HEK293 (cell line): ENCODE data around the gene SLC35E3.
"Not testable (repeated sequence)": the region's sequence is repeated elsewhere in the genome, so short reads cannot be mapped to it uniquely, and the experiment has no call there.

Experiments used
- CTCF ChIA-PET: fragments of 350-600 bp; formaldehyde crosslinking; extraction: SDS; loops from one replicate; lab custom pipeline; 2021; ENCODE audit warnings: antibody characterized with exemption; lab: Yijun Ruan, JAX
- POLR2A ChIA-PET: fragments of 300-600 bp; formaldehyde crosslinking; extraction: SDS; loops from one replicate; lab custom pipeline; 2020; ENCODE audit warnings: antibody characterized with exemption, inconsistent platforms; lab: Yijun Ruan, JAX
- H3K27ac ChIP-seq: fragments of 200-500 bp; sonication (Bioruptor generic); 2 replicates; pipeline ENCODE4 v1.5.1; 2014; ENCODE audit warnings: low read depth, low read length, control low read depth, inconsistent platforms; ENCODE audit errors: extremely low read depth
- H3K36me3 ChIP-seq, 2 experiments: fragments of 200-500 bp in 1 of 2; sonication (Bioruptor generic) in 1 of 2; 1 replicate in 1 of 2; 2 replicates in 1 of 2; pipeline ENCODE4 v1.5.1; 2014 to 2017; ENCODE audit warnings: inconsistent platforms in 2 of 2, low read length in 2 of 2; ENCODE audit not compliant: control insufficient read depth in 2 of 2, insufficient read depth in 1 of 2
- H3K4me1 ChIP-seq: fragments of 200-500 bp; sonication (Bioruptor generic); 2 replicates; pipeline ENCODE4 v1.5.1; 2014; ENCODE audit warnings: mild to moderate bottlenecking, low read length, inconsistent platforms; ENCODE audit not compliant: control insufficient read depth, insufficient read depth
- H3K4me3 ChIP-seq: 2 replicates; pipeline ENCODE4 v1.5.1; 2011; ENCODE audit warnings: low read depth, mild to moderate bottlenecking, control low read depth, low read length, moderate library complexity
- H3K9me3 ChIP-seq: fragments of 200-500 bp; sonication (Bioruptor generic); 2 replicates; pipeline ENCODE4 v1.5.1; 2014; ENCODE audit warnings: low read depth, low read length, inconsistent platforms; ENCODE audit not compliant: control insufficient read depth, insufficient read depth
- BCL11A ChIP-seq: fragments of 450-650 bp; formaldehyde crosslinking; IDR thresholded peaks from 2 replicates; pipeline ENCODE4 v1.5.1; 2016; ENCODE audit warnings: low read depth, missing biosample characterization, missing genetic modification characterization
- FEZF1 ChIP-seq: fragments of 450-650 bp; formaldehyde crosslinking; IDR thresholded peaks from 2 replicates; pipeline ENCODE4 v1.5.1; 2016; ENCODE audit warnings: missing biosample characterization, missing genetic modification characterization
- GLI4 ChIP-seq: fragments of 450-650 bp; formaldehyde crosslinking; IDR thresholded peaks from 2 replicates; pipeline ENCODE4 v1.5.1; 2016; ENCODE audit warnings: missing biosample characterization, missing genetic modification characterization
- HOXC10 ChIP-seq: sonication (generic); formaldehyde crosslinking; IDR thresholded peaks from 2 replicates; pipeline ENCODE4 v1.8.1; 2023; ENCODE audit warnings: mild to moderate bottlenecking, missing genetic modification reagents
- MEIS1 ChIP-seq: sonication (generic); formaldehyde crosslinking; IDR thresholded peaks from 2 replicates; pipeline ENCODE4 v1.8.1; 2022; ENCODE audit warnings: missing genetic modification reagents, mild to moderate bottlenecking, borderline replicate concordance
- SP2 ChIP-seq: fragments of 450-650 bp; formaldehyde crosslinking; IDR thresholded peaks from 2 replicates; pipeline ENCODE4 v1.5.1; 2016; ENCODE audit warnings: missing biosample characterization, missing genetic modification characterization
- ZIC2 ChIP-seq: fragments of 450-650 bp; formaldehyde crosslinking; IDR thresholded peaks from 2 replicates; pipeline ENCODE4 v1.5.1; 2016; ENCODE audit warnings: missing biosample characterization, missing genetic modification characterization
- ZNF114 ChIP-seq: fragments of 450-650 bp; formaldehyde crosslinking; IDR thresholded peaks from 2 replicates; pipeline ENCODE4 v1.5.0; 2017; ENCODE audit warnings: missing biosample characterization, missing genetic modification characterization
- ZNF121 ChIP-seq: fragments of 450-650 bp; formaldehyde crosslinking; IDR thresholded peaks from 2 replicates; pipeline ENCODE4 v1.5.1; 2016; ENCODE audit warnings: missing biosample characterization, missing genetic modification characterization
- ZNF140 ChIP-seq: fragments of 450-650 bp; formaldehyde crosslinking; IDR thresholded peaks from 2 replicates; pipeline ENCODE4 v1.5.1; 2016; ENCODE audit warnings: missing biosample characterization, missing genetic modification characterization
- ZNF146 ChIP-seq: fragments of 450-650 bp; formaldehyde crosslinking; IDR thresholded peaks from 2 replicates; pipeline ENCODE4 v1.5.1; 2016; ENCODE audit warnings: missing biosample characterization, missing genetic modification characterization
- ZNF174 ChIP-seq: fragments of 450-650 bp; formaldehyde crosslinking; IDR thresholded peaks from 2 replicates; pipeline ENCODE4 v1.5.0; 2017; ENCODE audit warnings: missing biosample characterization, mild to moderate bottlenecking, missing genetic modification characterization
- ZNF214 ChIP-seq: fragments of 450-650 bp; formaldehyde crosslinking; IDR thresholded peaks from 2 replicates; pipeline ENCODE4 v1.5.1; 2017; ENCODE audit warnings: missing biosample characterization, mild to moderate bottlenecking, missing genetic modification characterization, borderline replicate concordance
- ZNF221 ChIP-seq: fragments of 450-650 bp; formaldehyde crosslinking; IDR thresholded peaks from 2 replicates; pipeline ENCODE4 v1.5.1; 2017; ENCODE audit warnings: missing biosample characterization, missing genetic modification characterization, borderline replicate concordance
- ZNF23 ChIP-seq: fragments of 450-650 bp; formaldehyde crosslinking; IDR thresholded peaks from 2 replicates; pipeline ENCODE4 v1.5.1; 2016; ENCODE audit warnings: missing biosample characterization, missing genetic modification characterization, borderline replicate concordance
- ZNF394 ChIP-seq: fragments of 450-650 bp; formaldehyde crosslinking; IDR thresholded peaks from 2 replicates; pipeline ENCODE4 v1.5.1; 2016; ENCODE audit warnings: missing biosample characterization, missing genetic modification characterization, mild to moderate bottlenecking, moderate library complexity, borderline replicate concordance
- ZNF426 ChIP-seq: fragments of 450-650 bp; formaldehyde crosslinking; IDR thresholded peaks from 2 replicates; pipeline ENCODE4 v1.5.1; 2017; ENCODE audit warnings: missing biosample characterization, missing genetic modification characterization, mild to moderate bottlenecking, inconsistent platforms, moderate library complexity
- ZNF501 ChIP-seq: fragments of 450-650 bp; formaldehyde crosslinking; IDR thresholded peaks from 2 replicates; pipeline ENCODE4 v1.5.1; 2016; ENCODE audit warnings: missing biosample characterization, missing genetic modification characterization
- ZNF768 ChIP-seq: fragments of 450-650 bp; formaldehyde crosslinking; IDR thresholded peaks from 2 replicates; pipeline ENCODE4 v1.5.1; 2018; ENCODE audit warnings: missing biosample characterization, mild to moderate bottlenecking, missing genetic modification characterization
- ZNF785 ChIP-seq: fragments of 450-650 bp; formaldehyde crosslinking; IDR thresholded peaks from 2 replicates; pipeline ENCODE4 v1.5.1; 2016; ENCODE audit warnings: missing biosample characterization, missing genetic modification characterization
- TF ChIP-seq, protein P1 (sequence below): fragments of 450-650 bp; formaldehyde crosslinking; IDR thresholded peaks from 2 replicates; pipeline ENCODE4 v1.5.1; 2016; ENCODE audit warnings: missing biosample characterization, missing genetic modification characterization
- TF ChIP-seq, protein P2 (sequence below): fragments of 450-650 bp; formaldehyde crosslinking; IDR thresholded peaks from 2 replicates; pipeline ENCODE4 v1.5.1; 2016; ENCODE audit warnings: missing biosample characterization, missing genetic modification characterization
- TF ChIP-seq, protein P3 (sequence below): fragments of 450-650 bp; formaldehyde crosslinking; conservative IDR thresholded peaks from 2 replicates; pipeline ENCODE4 v1.5.1; 2016; ENCODE audit warnings: low read depth, missing biosample characterization, missing genetic modification characterization

Gene SLC35E3

DNA sequence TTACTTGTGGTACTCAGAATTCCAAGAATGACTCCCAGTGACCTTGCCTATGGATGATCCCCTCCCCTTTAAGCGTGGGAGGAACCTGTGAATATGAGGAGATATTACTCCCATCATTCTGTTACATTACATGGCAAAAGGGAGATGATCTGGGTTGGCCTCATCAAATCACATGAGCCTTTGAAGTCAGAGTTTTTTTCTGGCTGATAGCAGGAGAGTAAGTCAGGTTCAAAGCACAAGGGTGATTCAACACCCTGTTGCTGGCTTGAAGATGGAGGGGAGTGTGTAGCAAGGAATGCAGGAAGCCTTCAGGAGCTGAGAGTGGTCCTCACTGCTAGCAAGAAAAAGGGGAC, 52.9 kb downstream of the SLC35E3 start:
- Histone ChIP-seq H3K9me3 (no peaks in the 10 kb centered on the region), H3K27ac (no peak overlapping the region), H3K4me3 (no peak overlapping the region), H3K36me3 (no peaks in the 10 kb centered on the region), H3K4me1 (no peaks in the 10 kb centered on the region)
- POLR2A ChIA-PET = interaction anchor here (1.4 kb wide), 1 partner anchor 10 kb away, joined by 4 read pairs; no protein-coding TSS in a partner anchor
- CTCF ChIA-PET = interaction anchor here (0.6 kb wide), 1 partner anchor 16 kb away, joined by 3 read pairs; no protein-coding TSS in a partner anchor
- TF ChIP-seq BCL11A (tag by site-specific recombination) (no peak), ZNF140 (tag by site-specific recombination) (no peak)
- TF ChIP-seq, protein P1, sequence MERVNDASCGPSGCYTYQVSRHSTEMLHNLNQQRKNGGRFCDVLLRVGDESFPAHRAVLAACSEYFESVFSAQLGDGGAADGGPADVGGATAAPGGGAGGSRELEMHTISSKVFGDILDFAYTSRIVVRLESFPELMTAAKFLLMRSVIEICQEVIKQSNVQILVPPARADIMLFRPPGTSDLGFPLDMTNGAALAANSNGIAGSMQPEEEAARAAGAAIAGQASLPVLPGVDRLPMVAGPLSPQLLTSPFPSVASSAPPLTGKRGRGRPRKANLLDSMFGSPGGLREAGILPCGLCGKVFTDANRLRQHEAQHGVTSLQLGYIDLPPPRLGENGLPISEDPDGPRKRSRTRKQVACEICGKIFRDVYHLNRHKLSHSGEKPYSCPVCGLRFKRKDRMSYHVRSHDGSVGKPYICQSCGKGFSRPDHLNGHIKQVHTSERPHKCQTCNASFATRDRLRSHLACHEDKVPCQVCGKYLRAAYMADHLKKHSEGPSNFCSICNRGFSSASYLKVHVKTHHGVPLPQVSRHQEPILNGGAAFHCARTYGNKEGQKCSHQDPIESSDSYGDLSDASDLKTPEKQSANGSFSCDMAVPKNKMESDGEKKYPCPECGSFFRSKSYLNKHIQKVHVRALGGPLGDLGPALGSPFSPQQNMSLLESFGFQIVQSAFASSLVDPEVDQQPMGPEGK (tag by site-specific recombination) = no peak

DNA sequence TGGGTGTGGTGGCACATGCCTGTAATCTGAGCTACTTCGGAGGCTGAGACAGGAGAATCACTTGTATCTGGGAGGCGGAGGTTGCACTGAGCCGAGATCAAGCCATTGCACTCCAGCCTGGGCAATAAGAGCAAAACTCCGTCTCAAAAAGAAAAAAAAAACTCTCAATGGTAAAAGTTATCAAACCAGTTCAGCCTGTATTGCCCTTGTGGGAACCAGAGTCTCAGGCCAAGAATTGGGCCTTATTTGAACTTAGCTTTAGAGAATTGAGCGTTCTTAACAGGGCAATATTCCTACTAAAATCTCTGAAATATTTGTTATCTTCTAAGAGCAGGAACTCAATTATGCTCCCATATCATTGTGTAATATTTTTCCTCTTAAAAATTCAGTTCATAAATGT, 54.3 kb downstream of the SLC35E3 start:
- no peak overlapping the region for H3K4me3 ChIP-seq
- H3K27ac ChIP-seq = no peak overlapping the region
- no peaks in the 10 kb centered on the region for H3K4me1 ChIP-seq
- H3K36me3 ChIP-seq = no peaks in the 10 kb centered on the region
- TF ChIP-seq ZNF426 (no peak), ZNF23 (no peak), FEZF1 (tag by site-specific recombination) (no peak), ZNF214 (tag by site-specific recombination) (no peak), ZNF785 (tag by site-specific recombination) (no peak), ZNF121 (no peak), ZNF114 (tag by site-specific recombination) (no peak), ZNF221 (tag by site-specific recombination) (no peak), ZNF501 (tag by site-specific recombination) (no peak), SP2 (tag by site-specific recombination) (no peak), ZNF146 (tag by site-specific recombination) (no peak), HOXC10 (CRISPR knock-in tag) (no peak), GLI4 (no peak), ZNF394 (tag by site-specific recombination) (no peak), ZIC2 (no peak), ZNF768 (no peak), ZNF174 (tag by site-specific recombination) (no peak), MEIS1 (no peak)
- TF ChIP-seq, protein P2, sequence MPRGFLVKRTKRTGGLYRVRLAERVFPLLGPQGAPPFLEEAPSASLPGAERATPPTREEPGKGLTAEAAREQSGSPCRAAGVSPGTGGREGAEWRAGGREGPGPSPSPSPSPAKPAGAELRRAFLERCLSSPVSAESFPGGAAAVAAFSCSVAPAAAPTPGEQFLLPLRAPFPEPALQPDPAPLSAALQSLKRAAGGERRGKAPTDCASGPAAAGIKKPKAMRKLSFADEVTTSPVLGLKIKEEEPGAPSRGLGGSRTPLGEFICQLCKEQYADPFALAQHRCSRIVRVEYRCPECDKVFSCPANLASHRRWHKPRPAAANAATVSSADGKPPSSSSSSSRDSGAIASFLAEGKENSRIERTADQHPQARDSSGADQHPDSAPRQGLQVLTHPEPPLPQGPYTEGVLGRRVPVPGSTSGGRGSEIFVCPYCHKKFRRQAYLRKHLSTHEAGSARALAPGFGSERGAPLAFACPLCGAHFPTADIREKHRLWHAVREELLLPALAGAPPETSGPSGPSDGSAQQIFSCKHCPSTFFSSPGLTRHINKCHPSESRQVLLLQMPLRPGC (tag by site-specific recombination) = no peak
- TF ChIP-seq, protein P3, sequence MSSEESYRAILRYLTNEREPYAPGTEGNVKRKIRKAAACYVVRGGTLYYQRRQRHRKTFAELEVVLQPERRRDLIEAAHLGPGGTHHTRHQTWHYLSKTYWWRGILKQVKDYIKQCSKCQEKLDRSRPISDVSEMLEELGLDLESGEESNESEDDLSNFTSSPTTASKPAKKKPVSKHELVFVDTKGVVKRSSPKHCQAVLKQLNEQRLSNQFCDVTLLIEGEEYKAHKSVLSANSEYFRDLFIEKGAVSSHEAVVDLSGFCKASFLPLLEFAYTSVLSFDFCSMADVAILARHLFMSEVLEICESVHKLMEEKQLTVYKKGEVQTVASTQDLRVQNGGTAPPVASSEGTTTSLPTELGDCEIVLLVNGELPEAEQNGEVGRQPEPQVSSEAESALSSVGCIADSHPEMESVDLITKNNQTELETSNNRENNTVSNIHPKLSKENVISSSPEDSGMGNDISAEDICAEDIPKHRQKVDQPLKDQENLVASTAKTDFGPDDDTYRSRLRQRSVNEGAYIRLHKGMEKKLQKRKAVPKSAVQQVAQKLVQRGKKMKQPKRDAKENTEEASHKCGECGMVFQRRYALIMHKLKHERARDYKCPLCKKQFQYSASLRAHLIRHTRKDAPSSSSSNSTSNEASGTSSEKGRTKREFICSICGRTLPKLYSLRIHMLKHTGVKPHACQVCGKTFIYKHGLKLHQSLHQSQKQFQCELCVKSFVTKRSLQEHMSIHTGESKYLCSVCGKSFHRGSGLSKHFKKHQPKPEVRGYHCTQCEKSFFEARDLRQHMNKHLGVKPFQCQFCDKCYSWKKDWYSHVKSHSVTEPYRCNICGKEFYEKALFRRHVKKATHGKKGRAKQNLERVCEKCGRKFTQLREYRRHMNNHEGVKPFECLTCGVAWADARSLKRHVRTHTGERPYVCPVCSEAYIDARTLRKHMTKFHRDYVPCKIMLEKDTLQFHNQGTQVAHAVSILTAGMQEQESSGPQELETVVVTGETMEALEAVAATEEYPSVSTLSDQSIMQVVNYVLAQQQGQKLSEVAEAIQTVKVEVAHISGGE (tag by site-specific recombination) = no peak
- CTCF ChIA-PET = interaction anchor here (0.6 to 1.2 kb wide), 3 partner anchors 8 to 273 kb away, joined by 3 to 4 read pairs (median 3); partner anchors contain the start of gene MDM2
- no peaks in the 10 kb centered on the region for H3K9me3 ChIP-seq
- POLR2A ChIA-PET = interaction anchor here (1.4 kb wide), 1 partner anchor 8 kb away, joined by 4 read pairs; no protein-coding TSS in a partner anchor

DNA sequence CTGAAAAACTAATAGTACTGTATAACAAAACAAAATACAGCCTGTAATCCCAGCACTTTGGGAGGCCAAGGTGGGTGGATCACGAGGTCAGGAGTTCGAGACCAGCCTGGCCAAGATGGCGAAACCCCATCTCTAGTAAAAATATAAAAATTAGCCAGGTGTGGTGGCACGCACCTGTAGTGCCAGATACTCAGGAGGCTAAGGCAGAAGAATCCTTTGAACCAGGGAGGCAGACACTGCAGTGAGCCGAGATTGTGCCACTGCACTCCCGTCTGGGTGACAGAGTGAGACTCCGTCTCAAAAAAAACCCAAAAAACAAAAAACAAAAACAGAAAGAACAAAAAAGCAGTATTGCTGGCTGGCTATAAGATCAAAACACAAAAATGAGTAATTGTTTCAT, 55.1 kb downstream of the SLC35E3 start:
- CTCF ChIA-PET, H3K9me3 ChIP-seq, POLR2A ChIA-PET, H3K4me1 ChIP-seq, H3K36me3 ChIP-seq, H3K4me3 ChIP-seq, H3K27ac ChIP-seq: not testable (repeated sequence)

DNA sequence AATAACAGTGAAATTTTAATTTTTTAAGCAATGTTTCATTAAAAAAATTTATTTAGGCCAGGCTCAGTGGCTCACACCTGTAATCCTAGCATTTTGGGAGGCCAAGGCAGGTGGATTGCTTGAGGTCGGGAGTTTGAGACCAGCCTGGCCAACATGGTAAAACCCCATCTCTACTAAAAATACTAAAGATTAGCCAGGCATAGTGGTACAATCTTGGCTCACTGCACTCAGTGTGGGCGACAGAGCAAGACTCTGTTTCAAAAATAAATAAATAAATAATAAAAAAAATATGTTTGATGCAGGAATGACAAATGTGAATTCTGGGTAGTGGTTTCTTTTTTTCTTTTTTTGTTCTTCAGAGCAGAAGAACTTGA, 56.4 kb downstream of the SLC35E3 start:
- H3K4me1 ChIP-seq, POLR2A ChIA-PET, H3K4me3 ChIP-seq, H3K27ac ChIP-seq, CTCF ChIA-PET, H3K9me3 ChIP-seq, H3K36me3 ChIP-seq: not testable (repeated sequence)
